Measurements from ENCODE around the gene SPOCK3. TPM values are rescaled to one million over a fixed set of nuclear protein-coding genes. Genes with fewer than 3 reads are reported as not detected.
A peak's percentile ranks its signal among the peaks of the same experiment; 100 is the strongest.

Gene SPOCK3
- total and polyA plus RNA-seq, 10 of the 15 experiments (the other 5 are each of a cell fraction or from before 2014, with no cell fraction given), result 0.06 to 0.39 (median 0.09) TPM; not detected in 5

GRCh38 chr4:166839615-166840251 is 394.6 kb downstream of the SPOCK3 start (continued):
- TF ChIP-seq IRF3 (IDR thresholded peaks at IDR 0.05), result no peak
- no peak for TF ChIP-seq NFYA (IDR thresholded peaks at IDR 0.05; ENCODE audit: borderline replicate concordance, low read depth, low read length)

GRCh38 chr4:166838975-166839614 is 395.2 kb downstream of the SPOCK3 start:
- ChIA-PET CTCF (interaction anchor here (0.6 to 2.1 kb wide), 8 partner anchors 31 to 271 kb away, joined by 3 to 9 read pairs (median 4); no protein-coding TSS in a partner anchor), RAD21 (ENCODE audit: unreplicated experiment) (interaction anchor here (0.7 to 3.0 kb wide), 17 partner anchors 15 to 452 kb away, joined by 3 to 46 read pairs (median 3); no protein-coding TSS in a partner anchor), POLR2A (interaction anchor here (1.3 to 1.5 kb wide), 2 partner anchors 9 to 177 kb away, joined by 5 to 9 read pairs; no protein-coding TSS in a partner anchor), SMC1A (ENCODE audit: uncharacterized antibody, unreplicated experiment) (interaction anchor here (0.9 to 5.4 kb wide), 14 partner anchors 9 to 450 kb away, joined by 3 to 60 read pairs (median 4); no protein-coding TSS in a partner anchor)
- peak overlapping the region; percentile 23; the same call in 1 of the 2 replicates for H3K4me3 ChIP-seq
- peak overlapping the region; percentile 72 for H3K27ac ChIP-seq (ENCODE audit: control insufficient read depth, insufficient read depth)
- no peak for FAIRE-seq
- H3K36me3 ChIP-seq (ENCODE audit: control insufficient read depth in 2 of 2, insufficient read depth in 2 of 2, low read length in 1 of 2), result no peaks in the 10 kb centered on the region
- H2AFZ ChIP-seq (ENCODE audit: control insufficient read depth, low read depth, low read length), result peak overlapping the region; percentile 57
- peaks cover 5% of the 10 kb centered on the region; the same call in 2 of the 3 replicates for H3K9me3 ChIP-seq (replicated peaks; ENCODE audit: control insufficient read depth, insufficient read depth, low read length)
- no TSS peak for BruUV-seq (replicated peaks)
- peak; percentile 90 for ATAC-seq
- peak overlapping the region; percentile 51; the same call in 1 of the 2 replicates for H3K4me2 ChIP-seq (ENCODE audit: control insufficient read depth, insufficient read depth)
- H3K4me1 ChIP-seq (ENCODE audit: control insufficient read depth, insufficient read depth, low read length), result no peaks in the 10 kb centered on the region
- in situ Hi-C loops (cut with MboI), result no loop called here
- no peaks in the 10 kb centered on the region for H3K79me2 ChIP-seq (ENCODE audit: control insufficient read depth, insufficient read depth, low read length)
- H4K20me1 ChIP-seq (ENCODE audit: control insufficient read depth, insufficient read depth), result no peaks in the 10 kb centered on the region
- 0% methylated on average over 1 of the region's 1 CpG for WGBS (ENCODE audit: insufficient coverage, insufficient replicate concordance, low lambda C conversion rate, missing lambda C conversion rate)
- peak; percentile 70 for DNase-seq (ENCODE audit: low read depth, low spot score)
- H3K9ac ChIP-seq (ENCODE audit: control insufficient read depth, insufficient read depth, low read length), result no peak overlapping the region
- H3K27me3 ChIP-seq (replicated peaks in 1 of 2; ENCODE audit: control insufficient read depth in 2 of 2, insufficient read depth in 2 of 2, low read length in 1 of 2), result no peaks in the 10 kb centered on the region
- intact Hi-C loops (cut with micrococcal nuclease; ENCODE audit: unreplicated experiment), result loop anchor here (1.0 to 5.0 kb wide), 4 partner anchors 177 to 672 kb away; no protein-coding TSS in a partner anchor
- TF ChIP-seq, protein P1, sequence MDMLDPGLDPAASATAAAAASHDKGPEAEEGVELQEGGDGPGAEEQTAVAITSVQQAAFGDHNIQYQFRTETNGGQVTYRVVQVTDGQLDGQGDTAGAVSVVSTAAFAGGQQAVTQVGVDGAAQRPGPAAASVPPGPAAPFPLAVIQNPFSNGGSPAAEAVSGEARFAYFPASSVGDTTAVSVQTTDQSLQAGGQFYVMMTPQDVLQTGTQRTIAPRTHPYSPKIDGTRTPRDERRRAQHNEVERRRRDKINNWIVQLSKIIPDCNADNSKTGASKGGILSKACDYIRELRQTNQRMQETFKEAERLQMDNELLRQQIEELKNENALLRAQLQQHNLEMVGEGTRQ (IDR thresholded peaks at IDR 0.05; ENCODE audit: borderline replicate concordance, low read depth, low read length), result no peak
- 0 out of 2 replicates have a peak, but pooled peaks have one; percentile 12 for TF ChIP-seq ELK1 (IDR thresholded peaks at IDR 0.05; ENCODE audit: low read depth, low read length)
- TF ChIP-seq PML (IDR thresholded peaks at IDR 0.05; ENCODE audit: low read length), result no peak
- no peak for TF ChIP-seq ZNF217 (IDR thresholded peaks at IDR 0.05)
- TF ChIP-seq BCL11A (IDR thresholded peaks at IDR 0.05; ENCODE audit: low read depth, low read length), result peak; percentile 65
- TF ChIP-seq ZNF207 (IDR thresholded peaks at IDR 0.05; ENCODE audit: borderline replicate concordance), result no peak
- TF ChIP-seq, protein P2, sequence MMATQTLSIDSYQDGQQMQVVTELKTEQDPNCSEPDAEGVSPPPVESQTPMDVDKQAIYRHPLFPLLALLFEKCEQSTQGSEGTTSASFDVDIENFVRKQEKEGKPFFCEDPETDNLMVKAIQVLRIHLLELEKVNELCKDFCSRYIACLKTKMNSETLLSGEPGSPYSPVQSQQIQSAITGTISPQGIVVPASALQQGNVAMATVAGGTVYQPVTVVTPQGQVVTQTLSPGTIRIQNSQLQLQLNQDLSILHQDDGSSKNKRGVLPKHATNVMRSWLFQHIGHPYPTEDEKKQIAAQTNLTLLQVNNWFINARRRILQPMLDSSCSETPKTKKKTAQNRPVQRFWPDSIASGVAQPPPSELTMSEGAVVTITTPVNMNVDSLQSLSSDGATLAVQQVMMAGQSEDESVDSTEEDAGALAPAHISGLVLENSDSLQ (IDR thresholded peaks at IDR 0.05), result no peak
- peak in 1 of 2 experiments; percentile 52; a peak in 1 of 4 replicates for TF ChIP-seq ETV6 (conservative IDR thresholded peaks at IDR 0.05 in 1 of 2, IDR thresholded peaks at IDR 0.05 in 1 of 2; ENCODE audit: borderline replicate concordance in 1 of 2, low read depth in 1 of 2)
- peak in 1 of 2 experiments; percentile 7; a peak in 3 of 4 replicates for TF ChIP-seq IKZF2 (IDR thresholded peaks at IDR 0.05)
- no peak for TF ChIP-seq ZBED1 (IDR thresholded peaks at IDR 0.05; ENCODE audit: borderline replicate concordance)
- 0 out of 2 replicates have a peak, but pooled peaks have one; percentile 24 for TF ChIP-seq WRNIP1 (IDR thresholded peaks at IDR 0.05; ENCODE audit: borderline replicate concordance, low read depth, low read length)
- TF ChIP-seq RAD21 (IDR thresholded peaks at IDR 0.05; ENCODE audit: insufficient read depth, low read depth, low read length), result peak; percentile 2; the same call in 1 of the 2 replicates
- TF ChIP-seq CREM (IDR thresholded peaks at IDR 0.05; ENCODE audit: low read depth), result peak; percentile 21; the same call in 1 of the 2 replicates
- no peak for TF ChIP-seq NBN (IDR thresholded peaks at IDR 0.05)
- TF ChIP-seq TCF12 (IDR thresholded peaks at IDR 0.05; ENCODE audit: low read depth, low read length), result peak; percentile 51; the same call in 1 of the 2 replicates

Data from GM12878 (cell line).